ENCODE measurements around the gene CCDC181. TPM values are rescaled to one million over a fixed set of nuclear protein-coding genes. Genes with fewer than 3 reads are reported as not detected.
"Not testable (repeated sequence)": the region's sequence is repeated elsewhere in the genome, so short reads cannot be mapped to it uniquely, and the experiment has no call there.

The CCDC181 gene
- polyA plus RNA-seq (2013, experiment 1 of 2; ENCODE audit: insufficient read length), result 0.66 TPM
- 1.0 TPM for polyA plus RNA-seq (2013, experiment 2 of 2; ENCODE audit: insufficient read length)

GRCh38 chr1:169427081-169427641 is at the start of gene CCDC181:
TSS of gene CCDC181 (minus strand) at chr1:169427474. CDS start at chr1:169424927, 2,547 bp downstream.
- DNase-seq, result peak; percentile 78

- DNase-seq, result no peak
These were observed 48.6 kb upstream of the CCDC181 start for GRCh38 chr1:169475806-169476387.

- DNase-seq, result no peak
These were observed 47.2 kb upstream of the CCDC181 start for GRCh38 chr1:169474302-169474995.

GRCh38 chr1:169473347-169473746 is 46.1 kb upstream of the CCDC181 start:
- no peak for DNase-seq

- DNase-seq, result no peak
These were observed 45.5 kb upstream of the CCDC181 start for GRCh38 chr1:169472738-169473137.

- no peak for DNase-seq
These were observed 41.7 kb upstream of the CCDC181 start for GRCh38 chr1:169468982-169469381.

GRCh38 chr1:169466259-169467230 is 39.3 kb upstream of the CCDC181 start:
- DNase-seq, result peak; percentile 46

- no peak for DNase-seq
These were observed 38.0 kb upstream of the CCDC181 start for GRCh38 chr1:169465281-169465680.

GRCh38 chr1:169462385-169462784 is 35.1 kb upstream of the CCDC181 start:
- DNase-seq, result no peak

GRCh38 chr1:169461390-169462000 is 34.2 kb upstream of the CCDC181 start:
- DNase-seq, result no peak

GRCh38 chr1:169460191-169460833 is 33.0 kb upstream of the CCDC181 start:
- DNase-seq, result no peak

- DNase-seq, result no peak
These were observed 30.2 kb upstream of the CCDC181 start for GRCh38 chr1:169457443-169457842.

- no peak for DNase-seq
These were observed 28.8 kb upstream of the CCDC181 start for GRCh38 chr1:169456029-169456428.

GRCh38 chr1:169452921-169453320 is 25.6 kb upstream of the CCDC181 start:
- no peak for DNase-seq

- DNase-seq, result no peak
These were observed 24.0 kb upstream of the CCDC181 start for GRCh38 chr1:169451218-169451824.

- DNase-seq, result no peak
These were observed 16.6 kb upstream of the CCDC181 start for GRCh38 chr1:169443923-169444322.

GRCh38 chr1:169426174-169426705 is 1.0 kb downstream of the CCDC181 start:
- no peak for DNase-seq

GRCh38 chr1:169421309-169421708 is 6.0 kb downstream of the CCDC181 start:
- DNase-seq, result no peak

GRCh38 chr1:169414952-169415351 is 12.3 kb downstream of the CCDC181 start:
- DNase-seq, result no peak

GRCh38 chr1:169408340-169408739 is 18.9 kb downstream of the CCDC181 start:
- not testable (repeated sequence) for DNase-seq

GRCh38 chr1:169402578-169402977 is 24.7 kb downstream of the CCDC181 start:
- DNase-seq, result not testable (repeated sequence)

Measured in fibroblast of skin of scalp (primary cell).